NCI-H1417 (cell line): ENCODE results near the gene ALDH7A1.
"Not testable (repeated sequence)": the region's sequence is repeated elsewhere in the genome, so short reads cannot be mapped to it uniquely, and the experiment has no call there.

Source experiments
- DNase-seq, 3 experiments: peaks; one replicate each; lab custom pipeline; 2025; lab: John Stamatoyannopoulos, UW

Gene ALDH7A1

GRCh38 chr5:126595486-126596083, 566 bp upstream of the ALDH7A1 start:
- DNase-seq = no peak

- DNase-seq = no peak
Measured at GRCh38 chr5:126591549-126591948, 3.5 kb downstream of the ALDH7A1 start.

- DNase-seq = no peak
Measured at GRCh38 chr5:126589536-126590297, 5.3 kb downstream of the ALDH7A1 start.

DNA sequence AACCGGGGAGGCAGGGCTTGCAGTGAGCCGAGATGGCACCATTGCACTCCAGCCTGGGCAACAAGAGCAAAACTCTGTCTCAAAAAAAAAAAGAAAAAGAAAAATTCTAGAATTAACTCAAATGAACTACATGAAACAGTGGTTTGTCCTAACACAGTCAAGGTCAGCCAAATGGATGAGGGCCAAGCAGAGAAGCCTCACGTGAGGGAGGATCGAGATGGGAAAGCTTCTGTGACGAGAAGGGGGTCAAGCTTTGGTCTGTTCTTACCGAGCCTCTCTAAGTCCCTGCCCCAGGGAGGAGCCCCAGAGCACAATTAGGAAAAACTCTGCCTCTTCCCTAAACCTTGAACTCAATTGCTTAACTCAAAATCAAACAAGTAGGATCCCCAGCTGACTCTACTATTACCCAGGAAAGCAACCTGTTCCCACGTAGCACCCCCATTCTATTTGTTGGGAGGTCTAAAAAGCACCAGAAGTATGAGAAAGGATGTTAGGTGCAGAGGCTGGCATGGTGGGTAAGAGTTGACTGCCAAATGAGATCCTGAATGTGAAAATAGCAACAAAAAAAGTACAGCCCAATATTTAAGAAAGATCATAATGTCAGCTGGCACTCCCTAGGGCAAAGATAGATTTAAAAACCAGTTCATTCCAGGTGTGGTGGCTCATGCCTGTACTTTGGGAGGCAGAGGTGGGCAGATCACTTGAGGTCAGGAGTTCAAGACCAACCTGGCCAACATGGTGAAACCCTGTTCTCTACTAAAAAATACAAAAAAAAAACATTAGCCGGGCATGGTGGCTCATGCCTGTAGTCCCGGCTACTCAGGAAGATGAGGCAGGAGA, 7.2 kb downstream of the ALDH7A1 start:
- DNase-seq = no peak

DNA sequence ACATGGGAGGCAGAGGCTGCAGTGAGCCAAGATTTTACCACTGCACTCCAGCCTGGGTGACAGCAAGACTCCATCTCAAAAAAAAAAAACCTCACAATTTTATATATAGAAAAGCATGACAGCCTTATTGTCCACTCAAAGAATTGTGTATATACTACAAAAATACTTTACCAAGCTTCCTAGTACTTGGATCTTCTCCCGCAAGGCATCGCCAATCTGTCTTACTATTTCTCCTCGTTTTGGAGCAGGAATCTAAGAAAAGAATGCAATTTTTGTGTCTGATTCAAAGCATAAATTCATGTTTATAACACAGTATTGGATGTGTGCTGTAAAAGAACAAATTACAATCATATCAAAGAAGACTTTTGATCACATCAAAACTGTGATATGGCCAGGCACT, 11.3 kb downstream of the ALDH7A1 start:
- DNase-seq = no peak

DNA sequence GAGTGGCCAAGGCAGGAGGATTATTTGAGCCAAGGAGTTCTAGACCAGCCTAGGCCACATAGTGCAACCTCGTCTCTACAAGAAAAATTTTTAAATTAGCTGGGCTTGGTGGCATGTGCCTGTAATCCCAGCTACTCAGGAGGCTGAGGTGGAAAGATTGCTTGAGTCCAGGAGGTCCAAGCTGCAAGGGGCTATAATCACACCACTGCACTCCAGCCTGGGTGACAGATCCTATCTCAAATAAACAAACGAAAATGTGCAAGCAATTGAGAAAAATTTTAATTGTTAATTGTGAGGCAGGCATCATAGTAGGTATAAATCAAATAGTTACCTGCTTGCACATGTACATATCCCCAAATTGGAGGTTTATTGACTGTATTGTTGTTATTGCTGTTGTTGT, 15.3 kb downstream of the ALDH7A1 start:
- no peak for DNase-seq

DNA sequence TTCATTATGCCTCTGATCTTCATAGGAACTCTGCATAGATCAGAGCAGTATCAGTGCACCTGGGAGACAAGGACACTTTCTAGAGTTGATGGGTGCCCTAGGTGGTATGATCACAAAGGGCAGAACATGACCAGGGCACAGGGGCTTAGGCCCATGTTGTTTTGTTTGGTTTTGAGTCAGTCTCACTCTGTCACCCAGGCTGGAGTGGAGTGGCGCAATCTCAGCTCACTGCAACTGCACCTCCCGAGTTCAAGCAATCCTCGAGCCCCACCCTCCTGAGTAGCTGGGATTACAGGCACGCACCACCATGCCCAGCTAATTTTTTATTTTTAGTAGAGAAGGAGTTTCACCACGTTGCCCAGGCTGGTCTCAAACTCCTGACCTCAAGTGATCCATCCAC, 17.6 kb downstream of the ALDH7A1 start:
- DNase-seq = no peak

DNA sequence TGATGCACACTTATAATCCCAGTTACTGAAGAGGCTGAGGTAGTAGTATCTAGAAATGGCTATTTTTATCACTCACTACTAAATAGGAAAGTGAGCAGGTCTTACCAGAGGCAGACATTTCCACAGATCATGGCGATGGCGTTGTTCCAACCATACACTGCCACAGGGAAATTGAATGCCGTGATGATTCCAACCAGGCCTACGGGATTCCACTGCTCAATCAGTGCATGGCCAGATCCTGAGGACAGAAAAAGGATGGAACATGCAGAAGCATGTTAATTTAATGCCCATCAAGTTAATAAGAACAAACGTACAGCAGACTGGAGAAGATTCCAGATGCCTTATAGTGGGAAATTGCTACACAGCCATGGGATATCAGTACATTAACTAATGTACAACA, 18.0 kb downstream of the ALDH7A1 start:
- DNase-seq = no peak

GRCh38 chr5:126575644-126576043, 19.4 kb downstream of the ALDH7A1 start:
- DNase-seq = no peak

- peak in 1 of 3 experiments; percentile 58 for DNase-seq
Measured at GRCh38 chr5:126568206-126568755, 26.7 kb downstream of the ALDH7A1 start.

DNA sequence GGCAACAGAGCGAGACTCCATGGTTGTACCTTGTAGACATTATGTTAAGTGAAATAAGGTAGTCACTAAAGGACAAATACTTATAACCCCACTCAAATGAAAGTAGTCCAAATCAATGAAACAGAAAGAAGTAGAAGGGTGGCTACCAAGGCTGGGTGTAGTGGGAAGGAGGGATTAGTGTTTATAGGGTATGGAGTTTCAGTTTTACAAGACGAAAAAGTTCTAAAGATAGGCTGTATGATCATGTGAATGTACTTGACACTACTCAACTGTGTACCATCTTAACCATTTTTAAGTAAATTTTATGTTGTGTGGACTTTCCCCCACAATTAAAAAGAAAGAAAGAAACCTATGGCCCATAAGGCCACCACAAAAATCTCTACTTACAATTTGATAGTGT, 32.2 kb downstream of the ALDH7A1 start:
- no peak for DNase-seq

DNA sequence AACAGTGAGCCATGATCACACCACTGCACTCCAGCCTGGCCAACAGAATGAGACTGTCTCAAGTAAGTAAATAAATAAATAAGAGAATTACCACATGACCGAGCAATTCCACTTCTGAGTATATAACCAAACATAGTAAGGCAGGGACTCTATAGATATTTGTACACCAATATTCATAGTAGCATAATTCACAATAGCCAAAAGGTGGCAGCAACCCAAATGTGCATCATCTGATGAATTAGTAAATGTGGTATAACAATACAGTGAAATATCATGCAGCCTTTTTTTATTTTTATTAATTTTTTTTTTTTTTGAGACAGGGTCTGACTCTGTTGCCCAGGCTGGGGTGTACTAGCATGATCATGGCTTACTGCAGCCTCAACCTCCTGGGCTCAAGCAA, 33.1 kb downstream of the ALDH7A1 start:
- DNase-seq = no peak

DNA sequence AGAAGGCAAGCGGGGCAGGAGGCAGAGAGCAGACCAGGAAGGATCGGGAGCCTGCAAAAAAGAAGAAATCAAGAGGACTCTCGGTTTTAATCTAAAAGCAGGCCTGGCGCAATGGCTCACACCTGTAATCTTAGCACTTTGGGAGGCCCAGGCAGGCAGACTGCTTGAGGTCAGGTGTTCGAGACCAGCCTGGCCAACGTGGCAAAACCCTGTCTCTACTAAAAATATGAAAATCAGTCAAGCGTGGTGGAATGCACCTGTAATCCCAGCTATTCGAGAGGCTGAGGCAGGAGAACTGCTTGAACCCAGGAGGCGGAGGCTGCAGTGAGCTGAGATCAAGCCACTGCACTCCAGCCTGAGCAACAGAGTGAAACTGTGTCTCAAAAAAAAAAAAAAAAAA, 39.9 kb downstream of the ALDH7A1 start:
- not testable (repeated sequence) for DNase-seq

GRCh38 chr5:126552614-126553013, 42.4 kb downstream of the ALDH7A1 start:
- DNase-seq = no peak

DNA sequence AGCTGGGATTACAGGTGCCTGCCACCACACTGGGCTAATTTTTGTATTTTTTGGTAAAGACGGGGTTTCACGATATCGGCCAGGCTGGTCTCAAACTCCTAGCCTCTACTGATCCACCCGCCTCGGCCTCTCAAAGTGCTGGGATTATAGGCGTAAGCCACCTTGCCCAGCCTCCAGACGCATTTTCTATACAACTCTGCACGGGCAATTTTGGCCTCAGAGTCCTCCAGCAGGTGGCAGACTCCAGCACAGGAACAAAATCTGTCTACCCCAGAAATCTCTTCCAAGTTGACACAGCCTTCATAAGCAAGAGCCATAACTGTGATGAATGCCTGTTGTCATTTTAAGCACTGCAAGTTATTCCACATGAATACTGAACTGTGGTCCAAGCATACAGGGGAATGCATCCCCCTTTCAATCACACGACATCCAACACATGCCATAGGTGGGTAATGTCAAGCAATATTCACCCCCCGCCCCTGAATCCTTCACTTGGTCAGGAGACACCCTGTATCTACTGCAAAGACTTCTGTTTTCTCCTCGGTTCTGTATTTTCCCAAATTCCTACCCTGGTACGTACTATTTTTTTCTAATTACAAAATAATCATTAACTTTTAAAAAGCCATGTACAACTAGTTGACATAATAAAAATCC, 50.8 kb downstream of the ALDH7A1 start:
- DNase-seq = peak; percentile 2 to 39 (median 20)

- DNase-seq = no peak
Measured at GRCh38 chr5:126543660-126544059, 51.4 kb downstream of the ALDH7A1 start.

DNA sequence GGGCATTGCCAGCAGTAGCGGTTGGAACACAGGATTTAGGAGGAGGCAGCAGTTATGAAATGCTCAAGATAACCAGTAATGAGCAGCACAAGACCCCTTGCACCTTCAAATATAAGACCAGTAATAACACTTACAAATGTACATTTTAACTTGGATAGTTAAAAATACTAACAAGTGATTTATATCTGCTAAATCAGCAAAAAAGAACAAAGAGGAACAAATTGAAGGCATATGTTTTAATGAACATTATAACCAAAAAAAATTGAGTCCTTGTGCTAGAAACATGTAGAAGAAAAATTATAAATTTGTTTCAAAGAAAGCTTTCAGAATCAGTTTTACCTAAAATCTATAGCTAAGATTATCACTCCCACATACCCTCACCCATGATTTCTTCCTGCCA, 52.0 kb downstream of the ALDH7A1 start:
- DNase-seq = no peak

DNA sequence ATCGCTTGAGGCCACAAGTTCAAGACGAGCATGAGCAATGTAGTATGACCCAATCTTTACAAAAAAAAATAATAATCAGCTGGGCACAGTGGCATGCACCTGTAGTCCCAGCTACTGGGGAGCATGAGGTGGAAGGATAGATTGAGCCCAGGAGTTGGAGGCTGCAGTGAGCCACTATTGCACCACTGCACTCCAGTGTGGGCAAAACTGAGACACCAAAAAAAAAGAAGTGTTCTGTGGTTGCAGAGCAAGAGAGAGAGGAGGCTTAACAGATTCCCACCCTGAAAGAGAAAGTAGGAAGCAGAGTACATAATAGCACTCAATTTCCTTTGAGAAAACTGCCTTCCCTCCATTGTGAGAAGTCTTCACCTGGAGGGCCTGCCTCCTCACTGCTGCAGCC, 52.6 kb downstream of the ALDH7A1 start:
- no peak for DNase-seq

GRCh38 chr5:126540631-126541030, 54.4 kb downstream of the ALDH7A1 start:
- no peak for DNase-seq

DNA sequence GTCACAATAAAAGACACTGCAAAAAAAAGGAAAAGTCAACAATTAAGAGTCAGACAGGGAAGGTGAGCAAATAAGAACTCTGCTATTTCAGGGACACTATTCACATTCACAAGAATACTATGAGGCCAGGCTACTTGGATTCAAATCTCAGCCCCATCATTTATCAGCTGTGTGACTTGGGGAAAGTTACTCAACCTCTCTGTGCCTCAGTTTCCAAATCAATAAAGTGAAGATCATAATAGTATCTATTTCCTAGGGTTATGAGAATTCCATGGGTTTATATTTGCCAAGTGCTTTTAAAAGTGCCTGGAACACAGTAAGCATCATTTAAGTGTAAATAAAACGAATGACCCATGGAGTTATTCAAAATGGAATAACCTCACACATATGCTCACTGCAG, 56.4 kb downstream of the ALDH7A1 start:
- no peak for DNase-seq

DNA sequence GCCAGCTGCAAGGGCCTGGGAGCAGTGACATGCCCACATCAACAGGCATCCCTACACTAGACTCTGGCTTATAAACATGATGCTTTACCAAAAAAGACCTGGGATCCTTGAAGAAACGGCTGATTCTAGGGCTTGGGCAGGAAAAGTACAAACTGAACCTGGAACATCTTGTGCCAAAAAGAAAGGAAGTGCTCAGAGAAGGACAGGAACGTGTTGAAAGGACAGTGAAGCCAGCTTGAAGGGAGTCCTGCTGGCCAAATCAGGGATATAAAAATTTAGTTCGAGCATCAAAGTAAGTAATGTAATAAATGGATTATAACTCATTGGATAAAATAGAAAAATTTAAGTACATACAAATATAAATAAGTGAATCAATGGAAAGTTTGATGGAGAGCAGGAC, 58.1 kb downstream of the ALDH7A1 start:
- DNase-seq = no peak
